Hair follicle dermal papilla cell (primary cell): ENCODE data around the gene C10orf71. TPM values are rescaled to one million over a fixed set of nuclear protein-coding genes. Genes with fewer than 3 reads are reported as not detected.

Source experiments
- total RNA-seq: library from RNA; depleted of rRNA; stranded (reverse); fragments of >200 nt; gene quantifications from 2 replicates; pipeline ENCODE4 v1.2.3, GENCODE V29; 2012

C10orf71 gene
- total RNA-seq, result not detected in 2 replicates

GRCh38 chr10:49298983-49299815, at the start of gene C10orf71:
Gene C10orf71 (plus strand): TSS chr10:49299170. CDS start chr10:49322546, 23,376 bp downstream.

Other genes starting within 250 kb of the C10orf71 start
- gene VSTM4, start 183.6 kb upstream of the C10orf71 start, total RNA-seq, result 71.4 and 77.0 TPM in 2 replicates
- 0.16 TPM in 1 of 2 replicates, not detected in the other for gene FAM170B, start 165.1 kb upstream of the C10orf71 start, total RNA-seq
- not detected in 2 replicates for gene TMEM273, start 110.8 kb upstream of the C10orf71 start, total RNA-seq
- not detected in 2 replicates for gene DRGX, start 96.9 kb downstream of the C10orf71 start, total RNA-seq
- 34.9 and 38.5 TPM in 2 replicates for gene ERCC6, start 240.0 kb downstream of the C10orf71 start, total RNA-seq